ENCODE results near the gene ATP4A. TPM values are rescaled to one million over a fixed set of nuclear protein-coding genes. Genes with fewer than 3 reads are reported as not detected.
"Not testable (repeated sequence)": the region's sequence is repeated elsewhere in the genome, so short reads cannot be mapped to it uniquely, and the experiment has no call there.

ATP4A gene
- total RNA-seq, 1 experiment from 2014 or later = not detected

- intact Hi-C loops (cut with micrococcal nuclease; ENCODE audit: unreplicated experiment) = no loop called here
- TF ChIP-seq, protein P1, sequence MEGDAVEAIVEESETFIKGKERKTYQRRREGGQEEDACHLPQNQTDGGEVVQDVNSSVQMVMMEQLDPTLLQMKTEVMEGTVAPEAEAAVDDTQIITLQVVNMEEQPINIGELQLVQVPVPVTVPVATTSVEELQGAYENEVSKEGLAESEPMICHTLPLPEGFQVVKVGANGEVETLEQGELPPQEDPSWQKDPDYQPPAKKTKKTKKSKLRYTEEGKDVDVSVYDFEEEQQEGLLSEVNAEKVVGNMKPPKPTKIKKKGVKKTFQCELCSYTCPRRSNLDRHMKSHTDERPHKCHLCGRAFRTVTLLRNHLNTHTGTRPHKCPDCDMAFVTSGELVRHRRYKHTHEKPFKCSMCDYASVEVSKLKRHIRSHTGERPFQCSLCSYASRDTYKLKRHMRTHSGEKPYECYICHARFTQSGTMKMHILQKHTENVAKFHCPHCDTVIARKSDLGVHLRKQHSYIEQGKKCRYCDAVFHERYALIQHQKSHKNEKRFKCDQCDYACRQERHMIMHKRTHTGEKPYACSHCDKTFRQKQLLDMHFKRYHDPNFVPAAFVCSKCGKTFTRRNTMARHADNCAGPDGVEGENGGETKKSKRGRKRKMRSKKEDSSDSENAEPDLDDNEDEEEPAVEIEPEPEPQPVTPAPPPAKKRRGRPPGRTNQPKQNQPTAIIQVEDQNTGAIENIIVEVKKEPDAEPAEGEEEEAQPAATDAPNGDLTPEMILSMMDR (IDR thresholded peaks at IDR 0.05; ENCODE audit: insufficient read depth in 1 of 2, low read depth in 1 of 2, low read length in 1 of 2, severe bottlenecking in 1 of 2, unreplicated experiment in 1 of 2) = no peak
- H3K4me3 Mint-ChIP-seq (ENCODE audit: unreplicated experiment) = no peak overlapping the region
- H3K4me1 ChIP-seq = 0 out of 2 replicates have a peak, but pooled peaks cover 4% of the 10 kb centered on the region
- no peak overlapping the region for H3K27ac Mint-ChIP-seq (ENCODE audit: unreplicated experiment)
- H3K9me3 ChIP-seq = peaks cover 21% of the 10 kb centered on the region
- POLR2A ChIA-PET = no interaction called here
- CTCF ChIA-PET = no interaction called here
- no peaks in the 10 kb centered on the region for H3K27me3 Mint-ChIP-seq (ENCODE audit: insufficient read depth, unreplicated experiment)
- H3K9me3 Mint-ChIP-seq (ENCODE audit: unreplicated experiment) = peaks cover 15% of the 10 kb centered on the region
- H3K4me1 Mint-ChIP-seq (ENCODE audit: low read depth, unreplicated experiment) = peaks cover 10% of the 10 kb centered on the region
- H3K4me3 ChIP-seq (ENCODE audit: low read depth, low read length) = no peak overlapping the region
- peaks cover 15% of the 10 kb centered on the region for H3K36me3 Mint-ChIP-seq (ENCODE audit: insufficient read depth, unreplicated experiment)
- H3K36me3 ChIP-seq (ENCODE audit: control insufficient read depth, insufficient read depth, low read length) = no peaks in the 10 kb centered on the region
- H3K27me3 ChIP-seq (replicated peaks; ENCODE audit: control insufficient read depth, insufficient read depth, low read length) = no peaks in the 10 kb centered on the region
- DNase-seq = no peak
- no TSS peak for BruUV-seq (replicated peaks)
Measured at GRCh38 chr19:35609851-35610353, 46.4 kb upstream of the ATP4A start.

GRCh38 chr19:35608251-35608650 is 44.8 kb upstream of the ATP4A start:
- peaks cover 13% of the 10 kb centered on the region for H3K36me3 Mint-ChIP-seq (ENCODE audit: insufficient read depth, unreplicated experiment)
- no peaks in the 10 kb centered on the region for H3K27me3 Mint-ChIP-seq (ENCODE audit: insufficient read depth, unreplicated experiment)
- Histone ChIP-seq H3K4me3 (ENCODE audit: low read depth, low read length) (no peak overlapping the region), H3K9me3 (peaks cover 21% of the 10 kb centered on the region), H3K27me3 (replicated peaks; ENCODE audit: control insufficient read depth, insufficient read depth, low read length) (no peaks in the 10 kb centered on the region), H3K36me3 (ENCODE audit: control insufficient read depth, insufficient read depth, low read length) (no peaks in the 10 kb centered on the region), H3K4me1 (0 out of 2 replicates have a peak, but pooled peaks cover 4% of the 10 kb centered on the region)
- no TSS peak for BruUV-seq (replicated peaks)
- H3K9me3 Mint-ChIP-seq (ENCODE audit: unreplicated experiment) = peaks cover 23% of the 10 kb centered on the region
- no peak overlapping the region for H3K27ac Mint-ChIP-seq (ENCODE audit: unreplicated experiment)
- TF ChIP-seq, protein P1 (IDR thresholded peaks at IDR 0.05; ENCODE audit: insufficient read depth in 1 of 2, low read depth in 1 of 2, low read length in 1 of 2, severe bottlenecking in 1 of 2, unreplicated experiment in 1 of 2) = no peak
- H3K4me3 Mint-ChIP-seq (ENCODE audit: unreplicated experiment) = no peak overlapping the region
- CTCF ChIA-PET = no interaction called here
- H3K4me1 Mint-ChIP-seq (ENCODE audit: low read depth, unreplicated experiment) = peaks cover 15% of the 10 kb centered on the region
- POLR2A ChIA-PET = no interaction called here
- intact Hi-C loops (cut with micrococcal nuclease; ENCODE audit: unreplicated experiment) = no loop called here
- DNase-seq = no peak

- CTCF ChIA-PET = interaction anchor here (0.6 kb wide), 1 partner anchor 80 kb away, joined by 3 read pairs; no protein-coding TSS in a partner anchor
- H3K27me3 Mint-ChIP-seq (ENCODE audit: insufficient read depth, unreplicated experiment) = no peaks in the 10 kb centered on the region
- TF ChIP-seq, protein P1 (IDR thresholded peaks at IDR 0.05; ENCODE audit: insufficient read depth in 1 of 2, low read depth in 1 of 2, low read length in 1 of 2, severe bottlenecking in 1 of 2, unreplicated experiment in 1 of 2) = no peak
- intact Hi-C loops (cut with micrococcal nuclease; ENCODE audit: unreplicated experiment) = no loop called here
- peaks cover 13% of the 10 kb centered on the region for H3K4me1 Mint-ChIP-seq (ENCODE audit: low read depth, unreplicated experiment)
- no peak for DNase-seq
- Histone ChIP-seq H3K9me3 (peaks cover 21% of the 10 kb centered on the region), H3K36me3 (ENCODE audit: control insufficient read depth, insufficient read depth, low read length) (no peaks in the 10 kb centered on the region), H3K4me1 (0 out of 2 replicates have a peak, but pooled peaks cover 4% of the 10 kb centered on the region), H3K4me3 (ENCODE audit: low read depth, low read length) (no peak overlapping the region), H3K27me3 (replicated peaks; ENCODE audit: control insufficient read depth, insufficient read depth, low read length) (no peaks in the 10 kb centered on the region)
- H3K36me3 Mint-ChIP-seq (ENCODE audit: insufficient read depth, unreplicated experiment) = peaks cover 7% of the 10 kb centered on the region
- H3K27ac Mint-ChIP-seq (ENCODE audit: unreplicated experiment) = no peak overlapping the region
- no peak overlapping the region for H3K4me3 Mint-ChIP-seq (ENCODE audit: unreplicated experiment)
- POLR2A ChIA-PET = no interaction called here
- BruUV-seq (replicated peaks) = no TSS peak
- peaks cover 29% of the 10 kb centered on the region for H3K9me3 Mint-ChIP-seq (ENCODE audit: unreplicated experiment)
Measured at GRCh38 chr19:35607661-35608060, 44.2 kb upstream of the ATP4A start.

DNA sequence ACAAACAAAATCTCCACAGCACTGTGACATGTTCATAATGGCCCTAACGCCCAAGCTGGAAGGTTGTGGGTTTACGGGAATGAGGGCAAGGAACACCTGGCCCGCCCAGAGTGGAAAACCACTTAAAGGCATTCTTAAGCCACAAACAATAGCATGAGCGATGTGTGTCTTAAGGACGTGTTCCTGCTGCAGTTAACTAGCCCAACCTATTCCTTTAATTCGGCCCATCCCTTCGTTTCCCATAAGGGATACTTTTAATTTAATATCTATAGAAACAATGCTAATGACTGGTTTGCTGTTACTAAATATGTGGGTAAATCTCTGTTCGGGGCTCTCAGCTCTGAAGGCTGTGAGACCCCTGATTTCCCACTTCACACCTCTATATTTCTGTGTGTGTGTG is 43.7 kb upstream of the ATP4A start:
- H3K4me3 ChIP-seq (ENCODE audit: low read depth, low read length); H3K4me1 ChIP-seq; POLR2A ChIA-PET; H3K27ac Mint-ChIP-seq (ENCODE audit: unreplicated experiment); BruUV-seq (replicated peaks); H3K36me3 Mint-ChIP-seq (ENCODE audit: insufficient read depth, unreplicated experiment); DNase-seq; H3K27me3 ChIP-seq (replicated peaks; ENCODE audit: control insufficient read depth, insufficient read depth, low read length); intact Hi-C loops (cut with micrococcal nuclease; ENCODE audit: unreplicated experiment); H3K36me3 ChIP-seq (ENCODE audit: control insufficient read depth, insufficient read depth, low read length); H3K27me3 Mint-ChIP-seq (ENCODE audit: insufficient read depth, unreplicated experiment); H3K4me3 Mint-ChIP-seq (ENCODE audit: unreplicated experiment); H3K4me1 Mint-ChIP-seq (ENCODE audit: low read depth, unreplicated experiment): not testable (repeated sequence)
- peaks cover 21% of the 10 kb centered on the region for H3K9me3 ChIP-seq
- CTCF ChIA-PET = interaction anchor here (0.6 kb wide), 1 partner anchor 81 kb away, joined by 3 read pairs; no protein-coding TSS in a partner anchor
- H3K9me3 Mint-ChIP-seq (ENCODE audit: unreplicated experiment) = peaks cover 29% of the 10 kb centered on the region

- H3K27ac Mint-ChIP-seq (ENCODE audit: unreplicated experiment); BruUV-seq (replicated peaks); DNase-seq; intact Hi-C loops (cut with micrococcal nuclease; ENCODE audit: unreplicated experiment); H3K27me3 ChIP-seq (replicated peaks; ENCODE audit: control insufficient read depth, insufficient read depth, low read length); H3K27me3 Mint-ChIP-seq (ENCODE audit: insufficient read depth, unreplicated experiment); H3K36me3 Mint-ChIP-seq (ENCODE audit: insufficient read depth, unreplicated experiment); H3K36me3 ChIP-seq (ENCODE audit: control insufficient read depth, insufficient read depth, low read length); H3K4me3 Mint-ChIP-seq (ENCODE audit: unreplicated experiment); H3K4me3 ChIP-seq (ENCODE audit: low read depth, low read length); CTCF ChIA-PET; H3K4me1 ChIP-seq; H3K4me1 Mint-ChIP-seq (ENCODE audit: low read depth, unreplicated experiment); POLR2A ChIA-PET: not testable (repeated sequence)
- H3K9me3 Mint-ChIP-seq (ENCODE audit: unreplicated experiment) = peaks cover 29% of the 10 kb centered on the region
- H3K9me3 ChIP-seq = peaks cover 21% of the 10 kb centered on the region
Measured at GRCh38 chr19:35604436-35604835, 41.0 kb upstream of the ATP4A start.

Data from Caco-2 (cell line).